ENCODE measurements around the gene RETREG2. TPM values are rescaled to one million over a fixed set of nuclear protein-coding genes. Genes with fewer than 3 reads are reported as not detected.

The RETREG2 gene
- total RNA-seq, 6 experiments from 2014 or later = 77.3 to 102 (median 85.5) TPM

GRCh38 chr2:219161097-219161496, 17.0 kb upstream of the RETREG2 start:
- Mint-ChIP-seq H3K4me1 (ENCODE audit: low read depth) (peaks cover 46% of the 10 kb centered on the region), H3K27me3 (ENCODE audit: insufficient read depth) (no peaks in the 10 kb centered on the region; the same call in none of the 2 replicates), H3K9me3 (no peaks in the 10 kb centered on the region), H3K36me3 (ENCODE audit: low read depth) (peaks cover 10% of the 10 kb centered on the region; the same call in 1 of the 2 replicates), H3K27ac (peak overlapping the region; percentile 92), H3K4me3 (peak overlapping the region; percentile 93)
- no peak for DNase-seq
- no peak for TF ChIP-seq CTCF (IDR thresholded peaks at IDR 0.05)

- DNase-seq = no peak
- 0 out of 2 replicates have a peak, but pooled peaks cover 5% of the 10 kb centered on the region for H3K36me3 Mint-ChIP-seq (ENCODE audit: low read depth)
- peaks cover 30% of the 10 kb centered on the region for H3K4me1 Mint-ChIP-seq (ENCODE audit: low read depth)
- no peaks in the 10 kb centered on the region for H3K9me3 Mint-ChIP-seq
- H3K27ac Mint-ChIP-seq = no peak overlapping the region
- no peaks in the 10 kb centered on the region; the same call in none of the 2 replicates for H3K27me3 Mint-ChIP-seq (ENCODE audit: insufficient read depth)
- no peak overlapping the region for H3K4me3 Mint-ChIP-seq
- TF ChIP-seq CTCF (IDR thresholded peaks at IDR 0.05) = no peak
These were observed 14.9 kb upstream of the RETREG2 start for GRCh38 chr2:219163156-219163555.

GRCh38 chr2:219165058-219165911, 12.8 kb upstream of the RETREG2 start:
- H3K27me3 Mint-ChIP-seq (ENCODE audit: insufficient read depth) = no peaks in the 10 kb centered on the region; the same call in none of the 2 replicates
- H3K9me3 Mint-ChIP-seq = no peaks in the 10 kb centered on the region
- DNase-seq = no peak
- H3K4me1 Mint-ChIP-seq (ENCODE audit: low read depth) = peaks cover 9% of the 10 kb centered on the region
- H3K27ac Mint-ChIP-seq = no peak overlapping the region
- H3K36me3 Mint-ChIP-seq (ENCODE audit: low read depth) = 0 out of 2 replicates have a peak, but pooled peaks cover 5% of the 10 kb centered on the region
- TF ChIP-seq CTCF (IDR thresholded peaks at IDR 0.05) = no peak
- no peak overlapping the region for H3K4me3 Mint-ChIP-seq

GRCh38 chr2:219167997-219168396, 10.1 kb upstream of the RETREG2 start:
- Mint-ChIP-seq H3K4me3 (no peak overlapping the region), H3K4me1 (ENCODE audit: low read depth) (peaks cover 10% of the 10 kb centered on the region), H3K27me3 (ENCODE audit: insufficient read depth) (no peaks in the 10 kb centered on the region; the same call in 1 of the 2 replicates), H3K36me3 (ENCODE audit: low read depth) (peaks cover 9% of the 10 kb centered on the region; the same call in 1 of the 2 replicates), H3K27ac (no peak overlapping the region), H3K9me3 (no peaks in the 10 kb centered on the region)
- no peak for DNase-seq
- TF ChIP-seq CTCF (IDR thresholded peaks at IDR 0.05) = no peak

- peaks cover 10% of the 10 kb centered on the region for H3K4me1 Mint-ChIP-seq (ENCODE audit: low read depth)
- no peaks in the 10 kb centered on the region for H3K9me3 Mint-ChIP-seq
- H3K27ac Mint-ChIP-seq = no peak overlapping the region
- no peak for TF ChIP-seq CTCF (IDR thresholded peaks at IDR 0.05)
- no peak for DNase-seq
- no peaks in the 10 kb centered on the region for H3K27me3 Mint-ChIP-seq (ENCODE audit: insufficient read depth)
- H3K36me3 Mint-ChIP-seq (ENCODE audit: low read depth) = peaks cover 9% of the 10 kb centered on the region; the same call in 1 of the 2 replicates
- H3K4me3 Mint-ChIP-seq = no peak overlapping the region
These were observed 9.5 kb upstream of the RETREG2 start for GRCh38 chr2:219168526-219168925.
